Adrenal gland (tissue), 5 donors: ENCODE results near the gene TFDP1.

Source experiments
- CTCF ChIP-seq, 6 experiments: fragments of 450-650 bp in 4 of 6; fragments of 200-600 bp in 2 of 6; sonication (generic) in 1 of 6; IDR thresholded peaks; 1 replicate in 5 of 6; 2 replicates in 1 of 6; pipeline versions ENCODE4 v1.5.1 to v1.8.0; 2016 to 2021; ENCODE audit warnings: antibody characterized with exemption in 6 of 6, mild to moderate bottlenecking in 2 of 6, moderate library complexity in 1 of 6
- POLR2A ChIP-seq, 2 donors: fragments of 450-650 bp; IDR thresholded peaks; one replicate each; pipeline ENCODE4 v1.6.1; 2017; ENCODE audit warnings: antibody characterized with exemption in 2 of 2, mild to moderate bottlenecking in 2 of 2, moderate library complexity in 1 of 2
- donor health status: DM: no; HTN: no; CAD: no.

- TF ChIP-seq CTCF (IDR thresholded peaks at IDR 0.05) = no peak
- no peak for TF ChIP-seq POLR2A (IDR thresholded peaks at IDR 0.05)
These were observed 11.5 kb upstream of the TFDP1 start for GRCh38 chr13:113573065-113573464.
